HG02571 (cell line): ENCODE data around the gene WASHC1.
"Not testable (repeated sequence)": the region's sequence is repeated elsewhere in the genome, so short reads cannot be mapped to it uniquely, and the experiment has no call there.

Experiments used
- ATAC-seq: cut with Tn5 transposase; IDR thresholded peaks from one replicate; pipeline ENCODE4 v1.9.1; 2021; ENCODE audit warnings: mild to moderate bottlenecking, moderate library complexity; ENCODE audit not compliant: unreplicated experiment

The WASHC1 gene, protein sequence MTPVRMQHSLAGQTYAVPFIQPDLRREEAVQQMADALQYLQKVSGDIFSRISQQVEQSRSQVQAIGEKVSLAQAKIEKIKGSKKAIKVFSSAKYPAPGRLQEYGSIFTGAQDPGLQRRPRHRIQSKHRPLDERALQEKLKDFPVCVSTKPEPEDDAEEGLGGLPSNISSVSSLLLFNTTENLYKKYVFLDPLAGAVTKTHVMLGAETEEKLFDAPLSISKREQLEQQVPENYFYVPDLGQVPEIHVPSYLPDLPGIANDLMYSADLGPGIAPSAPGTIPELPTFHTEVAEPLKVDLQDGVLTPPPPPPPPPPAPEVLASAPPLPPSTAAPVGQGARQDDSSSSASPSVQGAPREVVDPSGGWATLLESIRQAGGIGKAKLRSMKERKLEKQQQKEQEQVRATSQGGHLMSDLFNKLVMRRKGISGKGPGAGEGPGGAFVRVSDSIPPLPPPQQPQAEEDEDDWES

DNA sequence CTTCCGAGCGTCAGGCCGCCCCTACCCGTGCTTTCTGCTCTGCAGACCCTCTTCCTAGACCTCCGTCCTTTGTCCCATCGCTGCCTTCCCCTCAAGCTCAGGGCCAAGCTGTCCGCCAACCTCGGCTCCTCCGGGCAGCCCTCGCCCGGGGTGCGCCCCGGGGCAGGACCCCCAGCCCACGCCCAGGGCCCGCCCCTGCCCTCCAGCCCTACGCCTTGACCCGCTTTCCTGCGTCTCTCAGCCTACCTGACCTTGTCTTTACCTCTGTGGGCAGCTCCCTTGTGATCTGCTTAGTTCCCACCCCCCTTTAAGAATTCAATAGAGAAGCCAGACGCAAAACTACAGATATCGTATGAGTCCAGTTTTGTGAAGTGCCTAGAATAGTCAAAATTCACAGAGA is at the start of gene WASHC1:
Gene WASHC1, minus strand, starts transcription at position 101 of the 400 bp plus-strand sequence. CDS start 4,457 bp downstream, outside the sequence.
- ATAC-seq = not testable (repeated sequence)

DNA sequence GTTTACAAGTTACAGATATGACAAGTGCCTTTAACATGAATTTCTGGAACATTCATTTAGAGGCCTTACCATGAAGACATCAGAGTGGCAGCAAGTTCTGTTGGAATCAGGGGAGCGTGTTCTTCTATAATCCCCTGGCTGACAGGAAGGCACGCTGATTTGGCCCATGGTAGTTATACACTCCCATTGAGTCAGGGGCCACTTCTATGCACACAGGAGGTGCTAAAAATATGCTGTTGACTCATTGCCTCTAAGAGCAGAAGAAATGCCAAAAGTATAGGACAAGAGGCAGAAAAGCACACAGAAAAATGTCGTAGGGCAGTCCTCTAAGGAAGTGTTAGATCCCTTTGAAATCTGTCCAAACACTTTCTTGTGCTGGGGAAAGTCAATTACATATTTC is 49.1 kb upstream of the WASHC1 start:
- not testable (repeated sequence) for ATAC-seq

DNA sequence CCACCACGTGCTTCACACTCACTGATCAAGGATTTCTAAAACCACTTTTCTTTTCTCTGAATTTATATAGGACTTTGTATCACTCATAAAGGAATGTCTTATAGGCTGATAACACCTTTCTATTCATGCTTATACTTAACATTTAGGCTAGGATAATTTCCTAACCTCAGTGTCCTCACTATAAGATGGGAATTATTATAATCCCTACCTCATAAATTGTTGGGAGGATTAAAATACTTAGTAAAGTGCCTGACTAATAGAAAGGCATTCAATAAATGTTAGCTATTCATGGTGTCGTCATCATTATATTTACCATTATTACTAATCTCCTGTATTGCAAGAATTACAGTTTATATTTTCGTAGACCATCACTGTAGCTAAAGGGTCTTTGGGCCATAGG is 47.1 kb upstream of the WASHC1 start:
- not testable (repeated sequence) for ATAC-seq

DNA sequence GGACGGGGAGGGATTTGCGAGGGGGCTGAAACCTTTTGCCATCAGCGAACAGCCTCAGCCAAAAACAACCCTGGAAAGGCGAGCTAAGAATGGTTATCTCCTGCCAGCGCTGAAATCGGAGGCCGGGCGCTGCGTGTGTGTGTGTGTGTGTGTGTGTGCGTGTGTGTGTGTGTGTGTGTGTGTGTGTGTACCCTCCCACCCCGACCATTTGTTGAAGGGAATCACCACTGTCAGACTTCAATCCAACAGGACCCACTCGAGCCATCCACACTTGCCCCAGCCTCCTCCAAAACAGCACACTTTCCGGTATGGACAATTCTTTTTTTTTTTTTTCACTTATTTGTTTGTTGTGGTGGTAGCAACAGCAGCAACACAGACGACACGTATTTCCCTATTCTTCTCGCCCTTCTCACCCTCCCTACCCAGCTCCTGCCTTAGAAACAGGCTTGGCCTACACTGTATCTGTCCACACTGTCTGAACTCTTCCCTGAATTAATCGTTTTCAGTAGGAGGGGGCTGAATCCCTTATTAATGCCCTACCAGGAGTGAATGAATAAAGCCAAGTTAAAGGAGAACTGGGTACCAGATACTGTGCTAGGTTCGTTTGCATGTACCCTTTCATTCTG is 44.8 kb upstream of the WASHC1 start:
- not testable (repeated sequence) for ATAC-seq

- not testable (repeated sequence) for ATAC-seq
Observed at GRCh38 chr9:73076-73899, 44.0 kb upstream of the WASHC1 start.

- not testable (repeated sequence) for ATAC-seq
Observed at GRCh38 chr9:63031-63629, 33.9 kb upstream of the WASHC1 start.

- ATAC-seq = peak; percentile 69
Observed at GRCh38 chr9:52678-53077, 23.4 kb upstream of the WASHC1 start.

- not testable (repeated sequence) for ATAC-seq
Observed at GRCh38 chr9:48190-48842, 19.1 kb upstream of the WASHC1 start.

DNA sequence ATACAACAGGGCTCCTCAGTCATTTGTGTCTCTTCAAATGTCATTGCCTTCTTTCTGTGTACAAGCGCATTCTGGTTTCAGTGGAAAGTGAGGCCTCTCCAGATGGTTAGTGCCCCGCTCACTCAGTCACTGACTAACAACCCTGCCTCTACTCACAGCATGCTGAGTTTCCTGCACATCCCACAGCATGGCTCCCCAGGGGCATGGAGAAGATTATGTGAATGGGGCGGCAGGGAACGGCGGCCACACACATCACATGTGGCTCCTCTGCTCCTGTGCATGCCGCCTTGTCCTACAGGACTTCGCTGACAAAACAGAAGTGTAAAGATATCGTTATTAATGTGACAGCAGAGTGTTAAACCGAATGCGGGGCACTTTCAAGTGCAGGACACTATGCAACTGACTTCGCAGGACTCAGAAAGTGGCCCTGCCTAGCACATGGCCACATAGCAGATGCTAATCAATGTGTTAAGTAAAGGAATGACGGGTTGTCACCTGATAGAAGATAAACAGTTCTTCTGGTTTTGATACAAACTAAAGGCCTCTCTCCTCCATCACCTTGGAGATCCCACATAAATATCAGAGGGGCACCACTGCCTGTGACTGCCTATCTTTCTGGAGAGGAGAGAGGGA is 17.5 kb upstream of the WASHC1 start:
- ATAC-seq = not testable (repeated sequence)

DNA sequence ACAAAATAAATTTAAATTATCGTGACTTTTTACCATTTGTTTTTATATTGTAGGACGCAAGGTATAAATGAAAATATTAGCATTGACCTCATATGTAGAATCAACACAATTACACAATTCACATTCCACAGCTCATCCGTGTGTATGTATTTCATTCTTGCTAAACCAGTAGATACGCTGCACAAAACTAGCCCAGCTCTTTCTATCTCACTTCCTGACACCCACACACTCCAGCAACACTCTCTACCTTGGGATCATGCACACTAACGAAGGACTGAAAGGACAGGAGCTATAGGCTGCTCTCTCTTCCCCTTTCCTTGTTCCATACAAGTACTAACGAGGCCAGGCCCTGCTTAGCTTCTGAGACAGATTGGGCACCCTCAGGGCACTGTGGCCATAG is 16.9 kb upstream of the WASHC1 start:
- not testable (repeated sequence) for ATAC-seq

GRCh38 chr9:45180-45878 is 16.1 kb upstream of the WASHC1 start:
- not testable (repeated sequence) for ATAC-seq

DNA sequence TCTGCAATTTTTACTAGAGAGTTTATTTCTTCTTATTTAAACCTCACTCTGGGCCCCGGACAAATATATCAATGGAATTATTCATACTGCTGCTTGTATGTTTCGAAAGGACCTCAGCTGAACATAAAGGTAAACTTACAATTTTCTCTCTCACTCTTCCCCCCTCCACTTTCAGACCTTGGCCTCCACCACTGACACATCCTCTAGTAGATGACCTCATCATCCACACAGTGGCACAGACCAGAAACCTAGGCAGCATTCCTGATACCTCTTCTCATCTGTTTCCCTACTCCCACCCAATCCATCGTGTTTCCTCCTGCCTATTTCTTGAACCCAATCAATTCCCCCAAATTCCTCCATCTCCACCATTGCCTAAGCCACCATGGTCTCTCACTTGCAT is 15.2 kb upstream of the WASHC1 start:
- ATAC-seq = not testable (repeated sequence)

DNA sequence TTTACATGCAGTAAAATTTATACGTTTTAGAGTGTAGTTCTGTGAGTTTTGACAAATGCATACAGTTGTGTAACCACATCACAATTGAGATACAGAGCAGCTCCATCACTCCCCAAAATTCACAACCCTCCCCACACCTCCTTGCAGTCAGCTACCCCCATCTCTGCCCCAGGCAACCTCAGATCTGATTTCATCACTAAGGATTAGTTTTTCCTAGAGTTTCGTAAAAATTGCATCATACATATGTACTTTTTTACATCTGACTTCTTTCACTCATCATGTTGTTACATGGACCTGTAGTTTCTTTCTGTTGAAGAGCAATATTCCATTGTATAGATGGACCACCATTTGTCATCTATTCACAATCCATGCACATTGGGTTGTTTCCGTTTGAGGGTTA is 14.4 kb upstream of the WASHC1 start:
- ATAC-seq = not testable (repeated sequence)

GRCh38 chr9:43116-43515 is 13.9 kb upstream of the WASHC1 start:
- not testable (repeated sequence) for ATAC-seq

GRCh38 chr9:41819-42218 is 12.6 kb upstream of the WASHC1 start:
- not testable (repeated sequence) for ATAC-seq

DNA sequence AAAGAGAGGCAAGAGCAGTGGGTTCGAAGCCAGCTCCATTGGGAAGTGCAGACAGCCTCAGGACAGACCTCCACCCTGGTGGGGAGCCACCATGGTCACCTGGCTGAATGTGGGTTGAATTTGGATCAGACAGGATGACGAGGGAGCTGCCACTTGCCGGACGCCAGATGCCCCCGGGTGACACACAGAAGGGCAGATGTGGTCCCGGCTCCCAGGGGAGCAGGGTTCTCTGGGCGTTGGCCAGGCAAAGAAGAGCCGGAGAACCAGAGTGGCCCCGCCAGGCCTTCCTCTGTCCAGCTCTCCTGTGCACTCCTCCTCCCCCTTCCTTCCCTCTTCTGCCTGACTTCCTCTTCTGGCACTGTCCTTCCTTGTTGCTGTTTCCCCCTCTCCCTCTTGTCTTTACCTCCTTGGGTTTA is 12.0 kb upstream of the WASHC1 start:
- not testable (repeated sequence) for ATAC-seq

- ATAC-seq = not testable (repeated sequence)
Observed at GRCh38 chr9:32308-32707, 3.1 kb upstream of the WASHC1 start.

GRCh38 chr9:28775-29174 is 481 bp downstream of the WASHC1 start:
- not testable (repeated sequence) for ATAC-seq

DNA sequence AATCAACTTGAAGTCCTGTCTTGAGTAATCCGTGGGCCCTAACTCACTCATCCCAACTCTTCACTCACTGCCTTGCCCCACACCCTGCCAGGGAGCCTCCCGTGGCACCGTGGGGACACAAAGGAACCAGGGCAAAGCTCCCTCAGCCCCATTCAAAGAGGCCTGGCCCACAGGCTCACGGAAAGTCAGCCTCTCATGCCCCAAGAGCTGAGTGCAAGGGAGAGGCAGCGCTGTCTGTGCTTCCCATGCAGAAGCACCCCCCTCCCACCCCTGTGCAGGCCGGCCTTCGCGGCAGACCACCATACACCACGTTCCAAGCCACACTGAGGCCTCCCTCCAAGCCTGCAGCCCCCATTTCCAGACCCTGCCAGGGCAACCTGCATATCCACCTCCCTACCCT is 7.6 kb downstream of the WASHC1 start:
- not testable (repeated sequence) for ATAC-seq
